HG03432 (cell line): Measurements from ENCODE around the gene EML1.

Source experiments
- ATAC-seq: cut with Tn5 transposase; IDR thresholded peaks from one replicate; pipeline ENCODE4 v1.9.1; 2021; ENCODE audit warnings: mild to moderate bottlenecking, moderate library complexity; ENCODE audit not compliant: unreplicated experiment

The EML1 gene

DNA sequence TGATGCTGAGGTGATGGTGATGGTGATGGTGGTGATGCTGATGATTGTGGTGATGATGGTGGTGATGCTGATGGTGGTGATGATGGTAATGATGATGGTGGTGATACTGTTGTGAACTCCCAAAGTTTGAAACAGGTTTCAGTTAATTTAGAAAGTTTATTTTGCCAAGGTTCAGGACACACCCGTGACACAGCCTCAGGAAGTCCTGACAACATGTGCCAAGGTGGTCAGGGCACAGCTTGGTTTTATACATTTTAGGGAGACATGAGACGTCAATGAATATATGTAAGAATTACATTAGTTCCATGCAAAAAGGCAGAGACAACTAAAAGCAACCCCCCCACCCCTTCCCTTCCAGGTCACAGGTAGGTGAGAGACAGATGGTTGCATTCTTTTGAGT, 159.2 kb downstream of the EML1 start:
- ATAC-seq = no peak

DNA sequence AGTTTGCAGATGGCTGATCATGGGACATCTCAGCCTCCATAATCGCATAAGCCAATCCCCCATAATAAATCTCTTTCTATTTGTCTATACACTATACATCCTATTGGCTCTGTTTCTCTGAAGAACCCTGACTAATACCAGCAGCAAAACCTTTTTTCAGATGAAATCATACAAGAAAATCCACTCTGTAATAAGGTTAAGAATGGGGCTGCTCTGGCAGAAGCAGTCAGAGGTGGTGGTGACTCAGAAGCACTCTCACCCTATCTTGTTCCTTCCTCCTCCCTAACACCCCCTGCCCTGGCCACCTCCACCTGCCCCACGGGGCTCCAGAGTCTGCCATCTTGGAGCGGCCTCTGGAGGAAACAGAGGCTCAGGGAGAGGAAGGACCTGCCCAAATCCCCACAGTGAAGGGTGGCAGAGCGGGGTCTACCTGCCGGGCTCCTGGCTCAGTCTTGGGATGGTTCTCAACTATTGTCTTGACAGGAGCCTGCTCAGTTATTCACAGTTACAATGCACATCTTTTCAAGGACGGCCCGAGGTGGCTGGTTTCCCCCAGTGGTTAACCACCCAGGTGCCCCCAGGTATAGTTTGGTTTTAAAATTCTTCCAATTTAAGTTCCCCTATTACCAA, 162.7 kb downstream of the EML1 start:
- no peak for ATAC-seq

DNA sequence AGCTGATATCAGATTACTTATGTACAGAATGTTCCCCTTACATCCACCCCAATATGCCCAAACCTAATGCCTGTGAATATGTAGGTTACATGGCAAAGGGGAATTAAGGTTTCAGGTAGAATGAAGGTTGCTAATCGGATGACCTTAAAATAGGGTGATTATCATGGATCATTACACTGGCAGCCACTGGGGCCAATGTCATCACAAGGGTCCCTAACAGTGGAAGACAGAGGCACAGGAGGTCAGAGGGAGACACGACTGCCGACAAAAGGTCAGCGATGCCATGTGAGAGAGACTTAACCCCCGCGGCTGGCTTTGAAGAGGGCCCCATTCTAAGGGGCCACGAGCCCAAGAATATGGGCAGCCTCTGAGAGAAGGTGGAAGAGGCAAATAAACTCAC, 165.2 kb downstream of the EML1 start:
- ATAC-seq = no peak

DNA sequence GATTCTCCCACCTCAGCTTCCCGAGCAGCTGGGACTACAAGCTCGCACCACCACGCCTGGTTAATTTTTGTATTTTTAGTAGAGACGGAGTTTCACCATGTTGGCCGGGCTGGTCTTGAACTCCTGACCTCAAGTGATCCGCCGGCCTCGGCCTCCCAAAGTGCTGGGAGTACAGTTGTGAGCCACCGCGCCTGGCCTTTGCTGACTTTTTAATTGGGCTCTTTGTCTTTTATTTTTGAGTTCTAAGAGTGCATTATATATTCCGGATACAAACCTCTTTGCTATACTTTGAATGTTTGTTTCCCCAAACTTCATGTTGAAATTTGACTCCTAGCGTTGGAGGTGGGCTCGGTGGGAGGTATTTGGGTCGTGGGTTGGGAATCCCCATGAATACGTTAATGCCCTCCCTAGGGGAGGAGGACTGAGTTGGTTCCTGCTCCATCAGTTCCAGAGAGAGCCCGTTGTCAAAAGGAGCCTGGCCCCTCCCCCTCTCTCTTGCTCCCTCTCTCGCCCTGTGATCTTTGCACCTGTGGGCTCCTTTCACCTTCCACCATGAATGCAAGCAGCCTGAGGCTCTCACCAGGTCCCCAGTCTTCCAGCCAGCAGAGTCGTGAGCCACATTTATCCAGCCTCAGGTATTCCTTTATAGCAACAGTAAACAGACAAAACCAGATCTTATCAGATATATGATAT, 168.8 kb downstream of the EML1 start:
- ATAC-seq = no peak

DNA sequence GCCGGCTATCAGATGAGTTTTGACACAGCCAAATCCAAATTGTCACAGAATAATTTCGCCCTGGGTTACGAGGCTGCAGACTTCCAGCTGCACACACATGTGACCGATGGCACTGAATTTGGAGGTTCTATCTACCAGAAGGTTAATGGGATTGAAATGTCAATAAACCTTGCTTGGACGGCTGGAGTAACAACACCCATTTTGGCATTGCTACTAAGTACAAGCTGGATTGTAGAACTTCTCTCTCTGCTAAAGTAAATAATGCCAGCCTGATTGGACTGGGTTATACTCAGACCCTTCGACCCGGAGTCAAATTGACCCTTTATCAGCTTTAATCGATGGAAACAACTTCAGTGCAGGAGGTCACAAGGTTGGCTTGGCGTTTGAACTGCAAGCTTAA, 171.8 kb downstream of the EML1 start:
- ATAC-seq = no peak

DNA sequence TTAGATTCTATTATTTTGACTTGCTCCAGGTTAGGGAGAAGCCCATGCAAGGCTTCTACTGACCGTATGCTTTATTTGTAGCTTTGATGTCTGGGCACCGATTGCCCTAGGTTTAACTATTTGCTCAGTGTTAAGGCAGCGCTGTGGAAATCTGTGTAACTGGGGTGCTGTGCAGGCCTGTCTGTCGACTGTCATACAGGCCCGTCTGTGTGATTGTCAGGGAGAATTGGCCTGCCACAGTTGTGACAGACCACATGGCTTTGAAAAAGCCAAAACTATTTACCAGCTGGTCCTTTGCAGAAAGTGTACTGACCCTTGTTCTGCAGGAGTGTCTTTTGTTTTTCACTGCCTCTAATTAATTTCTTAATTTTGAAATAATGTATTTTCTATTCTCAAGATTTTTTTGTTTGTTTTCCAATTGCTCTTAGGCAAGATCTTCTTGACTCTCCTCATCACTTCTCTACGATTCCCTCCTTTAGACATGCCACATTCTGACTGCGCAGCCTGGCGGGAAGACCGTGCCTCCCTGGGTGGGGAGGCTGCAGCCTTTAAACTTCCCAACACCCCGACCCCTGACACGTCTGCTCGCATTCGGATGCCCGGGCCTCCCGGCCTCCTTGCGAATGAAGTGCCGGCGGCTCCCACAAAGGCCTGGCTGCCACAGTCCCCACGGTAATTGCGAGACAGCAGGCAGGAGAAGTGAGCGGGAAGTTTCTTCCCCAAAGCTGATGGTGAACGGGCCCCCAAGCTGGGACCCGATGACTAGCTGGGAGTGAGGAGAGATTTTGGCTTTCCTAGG, 173.0 kb downstream of the EML1 start:
- ATAC-seq = no peak

DNA sequence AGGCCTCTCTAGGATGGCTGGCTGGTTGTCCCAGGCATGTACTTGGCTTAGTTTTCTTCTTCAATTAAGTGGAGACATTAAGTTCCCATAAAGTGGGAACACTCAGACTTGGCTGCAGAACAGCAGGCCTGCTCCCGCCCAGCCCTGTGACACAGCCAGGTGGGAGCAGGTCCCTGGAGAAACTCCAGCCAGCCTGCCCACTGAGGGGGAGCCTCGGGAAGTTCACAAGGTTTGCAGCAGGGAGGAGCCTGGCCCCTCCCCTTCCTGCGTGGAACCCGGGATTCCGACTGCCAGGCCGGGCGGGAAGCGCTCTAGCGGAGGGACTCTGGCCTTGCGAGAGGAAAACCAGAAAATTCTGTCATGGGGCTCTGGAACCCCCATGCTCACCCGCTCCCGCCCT, 173.7 kb downstream of the EML1 start:
- ATAC-seq = no peak

DNA sequence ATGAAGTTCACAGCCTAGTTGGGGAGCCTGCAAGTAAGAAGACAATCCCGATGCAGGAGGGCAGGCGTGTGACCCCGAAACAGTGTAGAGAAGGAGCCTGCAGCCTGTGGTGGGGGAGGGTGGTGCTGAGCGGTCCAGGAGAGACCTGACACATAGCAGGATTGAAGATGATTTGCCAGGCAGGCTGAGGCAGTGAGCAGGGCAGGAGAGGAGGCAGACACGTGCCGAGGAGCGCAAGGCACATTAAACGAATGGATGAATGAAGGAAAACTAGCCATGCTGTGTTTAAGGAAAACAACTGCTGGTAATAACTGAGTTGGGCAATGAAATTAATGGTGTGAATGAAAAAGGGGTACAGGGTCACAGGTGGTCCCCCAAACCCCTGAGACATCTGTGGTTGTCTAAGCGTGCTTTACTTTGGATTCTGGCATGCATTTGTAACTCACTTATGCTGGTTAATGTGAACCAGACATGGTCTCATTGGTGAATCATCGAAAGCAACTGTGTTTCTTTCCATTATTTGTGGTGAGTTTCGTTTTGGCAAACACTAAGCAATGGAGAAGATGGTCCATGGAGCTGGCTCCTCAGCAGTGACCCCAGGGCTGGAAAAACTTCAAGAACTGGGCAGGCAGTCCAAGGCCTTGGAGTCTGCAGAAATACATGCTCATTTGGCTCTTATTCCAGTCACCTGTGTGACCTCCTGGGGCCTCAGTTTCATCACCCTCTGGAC, 175.1 kb downstream of the EML1 start:
- no peak for ATAC-seq

DNA sequence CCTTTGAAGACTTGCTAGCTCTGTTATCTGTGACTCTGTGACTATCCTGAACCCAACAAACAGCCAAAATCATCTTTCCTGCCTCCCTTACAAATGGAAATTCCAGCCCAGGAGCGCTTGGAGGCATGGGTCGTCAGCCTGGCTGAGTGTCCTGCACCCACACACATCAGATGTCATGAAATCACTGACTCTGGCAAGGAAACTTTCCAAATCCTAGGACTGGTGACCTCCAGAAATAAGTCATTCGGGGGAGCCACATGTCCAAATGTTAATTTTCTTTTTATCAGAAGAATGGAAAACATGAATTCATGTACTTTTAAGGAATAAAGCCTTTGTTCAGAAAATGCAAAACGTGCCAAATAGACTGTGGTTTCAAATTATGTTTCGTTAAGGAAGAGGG, 175.7 kb downstream of the EML1 start:
- no peak for ATAC-seq

DNA sequence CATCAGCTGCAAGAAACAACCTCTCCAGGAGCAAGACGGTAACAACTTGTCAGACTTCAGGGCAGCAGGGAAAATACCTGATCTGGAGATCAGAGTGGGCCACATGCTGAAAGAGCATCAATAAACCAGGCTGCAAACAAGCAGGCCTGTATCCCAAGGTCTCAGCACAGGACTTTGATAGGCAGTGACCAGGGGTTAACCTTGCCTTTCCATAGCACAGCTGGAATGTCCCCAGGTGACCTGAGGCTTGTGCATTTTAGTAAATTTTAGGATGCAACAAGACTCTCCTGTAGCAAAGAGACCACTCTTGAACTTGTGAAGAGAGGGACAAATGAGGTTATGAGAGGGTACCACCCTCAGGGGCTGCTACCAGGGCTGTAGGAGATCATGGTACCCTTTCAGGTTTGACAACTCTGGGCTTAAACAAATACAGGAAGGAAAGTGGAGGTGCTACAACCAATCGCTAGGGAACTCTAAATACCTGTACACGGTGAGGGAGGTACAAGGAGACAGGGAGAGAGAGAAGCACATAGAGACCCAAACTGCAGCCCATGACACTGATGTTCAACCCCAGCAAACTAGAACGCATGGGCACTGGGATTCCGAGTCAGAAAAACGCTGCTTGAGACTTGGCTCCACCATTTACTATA, 176.6 kb downstream of the EML1 start:
- no peak for ATAC-seq

DNA sequence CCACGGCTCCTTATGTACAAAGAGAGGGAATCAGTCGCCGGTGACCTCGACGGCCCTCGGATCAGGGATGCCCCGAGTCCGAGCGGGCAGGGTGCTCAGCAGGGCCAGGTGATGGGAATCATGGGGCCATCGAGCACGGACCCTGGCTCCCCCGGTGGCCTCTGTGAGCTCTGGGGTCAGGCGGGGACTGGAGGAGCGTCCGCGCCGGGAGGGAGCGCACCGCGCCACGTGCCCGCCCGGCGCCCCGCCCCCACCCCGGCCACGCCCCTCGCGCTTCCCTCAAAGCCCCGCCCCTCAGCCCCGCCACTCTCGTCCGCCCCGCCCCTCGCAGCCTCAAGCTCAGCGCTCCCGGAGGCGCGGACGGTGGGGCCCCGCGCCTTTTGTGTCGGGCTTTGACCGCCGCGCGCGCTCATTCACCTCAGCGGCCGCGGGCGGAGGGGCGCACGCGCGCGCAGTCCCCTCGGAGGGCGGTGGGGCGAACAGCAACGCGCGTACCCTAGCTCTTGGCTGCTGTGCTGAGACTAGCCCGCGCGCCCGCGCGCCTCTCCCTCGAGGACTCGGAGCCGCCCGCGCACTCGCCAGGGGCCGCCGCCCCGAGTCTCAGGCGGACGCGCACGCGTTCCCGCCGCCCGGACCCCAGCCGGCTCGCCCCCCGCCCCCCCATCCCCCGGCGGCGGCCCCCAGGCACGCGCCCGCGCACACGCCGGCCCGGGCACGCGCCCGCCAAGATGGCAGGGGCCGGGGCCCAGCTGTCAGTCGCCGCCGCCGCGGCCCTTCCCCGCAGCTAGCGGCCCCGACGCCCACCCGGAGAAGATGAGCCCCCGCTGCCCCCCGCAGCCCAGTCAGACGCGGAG, 178.1 kb downstream of the EML1 start:
- ATAC-seq = peak; percentile 70

DNA sequence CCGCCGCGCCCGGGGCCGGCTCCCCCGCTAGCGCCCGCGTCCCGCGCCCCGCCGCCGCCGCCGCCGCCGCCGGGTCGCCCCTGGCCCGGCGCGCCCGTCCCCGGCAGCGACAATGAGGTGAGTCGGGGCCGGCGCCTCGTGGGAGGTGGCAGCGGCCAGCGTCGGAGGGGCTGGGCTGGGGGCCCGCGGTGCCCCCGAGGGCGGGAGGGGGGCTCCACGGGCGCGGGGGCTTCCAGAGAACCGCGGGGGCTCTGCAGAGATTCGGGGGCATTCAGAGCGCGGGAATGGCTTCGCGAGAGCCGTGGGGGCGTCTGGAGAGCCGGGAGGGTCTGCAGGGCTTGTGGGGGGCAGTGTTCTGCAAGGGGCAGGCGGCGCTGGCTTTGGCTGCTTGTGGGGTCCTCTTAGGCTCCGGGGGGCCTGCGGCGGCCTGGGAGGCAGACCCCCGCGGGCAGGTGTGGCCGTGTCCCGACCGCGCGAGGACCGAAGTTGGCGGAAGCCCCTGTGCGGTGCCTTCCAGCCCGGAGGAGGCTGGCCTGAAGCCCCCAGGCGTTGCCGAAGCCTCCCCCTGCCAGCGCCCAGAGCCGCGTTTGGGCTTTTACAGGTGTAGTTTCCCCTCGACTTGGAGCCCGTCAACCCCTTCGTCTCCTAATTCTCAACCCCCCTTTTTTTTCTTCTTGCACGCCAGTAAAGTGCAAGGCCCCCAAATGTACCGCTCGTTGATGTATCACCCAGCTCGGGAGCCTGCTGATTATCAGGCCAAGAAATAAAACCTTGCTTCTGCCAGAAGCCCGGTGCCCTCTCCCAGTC, 178.9 kb downstream of the EML1 start:
- ATAC-seq = peak; percentile 39

DNA sequence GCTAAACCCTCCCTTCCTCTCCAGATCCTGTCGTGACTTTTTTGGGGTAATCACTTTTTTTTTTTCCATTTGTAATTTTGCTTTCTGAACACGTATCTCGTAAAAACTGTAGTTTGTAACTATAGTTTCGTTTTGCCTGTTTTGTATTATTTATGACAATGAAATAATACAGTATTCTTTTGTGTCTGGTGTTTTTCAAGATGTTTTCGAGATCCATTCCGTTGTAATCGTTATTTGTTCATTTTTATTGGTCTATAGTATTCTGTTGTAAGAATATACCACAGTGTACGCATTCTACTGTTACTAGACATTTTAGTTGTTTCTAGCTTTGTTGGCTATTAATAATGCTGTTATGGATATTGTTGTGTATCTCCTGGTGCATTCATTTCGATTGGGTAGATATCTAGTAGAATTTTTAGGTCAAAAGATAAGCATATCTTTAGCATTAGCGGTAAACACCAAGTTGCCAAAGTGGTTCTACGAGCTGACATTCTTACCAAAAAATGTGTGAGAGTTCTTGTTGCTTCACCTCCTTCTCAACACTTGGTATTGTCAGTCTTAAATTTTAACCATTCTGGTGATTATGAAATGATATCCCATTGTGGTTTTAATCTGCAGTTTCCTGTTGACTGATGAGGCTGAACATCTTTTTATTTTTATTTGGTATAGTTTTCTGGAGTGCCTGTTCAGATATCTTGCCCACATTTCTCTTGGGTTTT, 179.7 kb downstream of the EML1 start:
- no peak for ATAC-seq

DNA sequence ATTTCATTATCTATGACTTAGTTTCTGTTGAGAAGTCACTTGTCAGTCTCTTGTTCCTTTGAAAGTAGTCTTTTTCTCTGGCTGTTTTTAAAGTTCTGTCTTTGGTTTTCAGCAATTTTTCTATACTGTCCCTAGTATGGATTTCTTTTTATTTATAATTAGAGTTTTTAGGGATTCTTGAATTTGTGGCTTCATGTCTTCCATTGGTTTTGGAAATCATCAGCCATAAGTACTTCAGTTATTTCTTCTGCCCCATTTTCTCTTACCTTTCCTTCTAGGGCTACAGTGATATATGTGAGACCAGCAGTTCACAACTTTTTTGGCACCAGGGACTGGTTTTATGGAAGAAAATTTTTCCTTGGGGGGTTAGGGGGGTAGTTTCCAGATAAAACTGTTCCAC, 182.0 kb downstream of the EML1 start:
- no peak for ATAC-seq

DNA sequence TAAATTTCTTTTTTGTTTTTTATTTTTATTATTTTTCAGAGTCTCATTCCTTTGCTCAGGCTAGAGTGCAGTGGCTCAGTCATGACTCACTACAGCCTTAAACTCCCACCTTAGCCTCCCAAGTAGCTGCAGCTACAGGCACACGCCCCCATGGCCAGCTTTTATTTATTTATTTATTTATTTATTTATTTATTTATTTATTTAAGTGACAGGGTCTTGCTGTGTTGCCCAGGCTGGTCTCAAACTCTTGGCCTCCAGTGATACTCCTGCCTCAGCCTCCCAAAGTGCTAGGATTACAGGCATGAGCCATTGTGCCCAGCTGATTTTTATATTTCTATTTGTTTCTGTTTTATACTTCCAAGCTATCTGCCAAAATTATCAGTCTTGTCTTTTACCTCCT, 182.8 kb downstream of the EML1 start:
- no peak for ATAC-seq

DNA sequence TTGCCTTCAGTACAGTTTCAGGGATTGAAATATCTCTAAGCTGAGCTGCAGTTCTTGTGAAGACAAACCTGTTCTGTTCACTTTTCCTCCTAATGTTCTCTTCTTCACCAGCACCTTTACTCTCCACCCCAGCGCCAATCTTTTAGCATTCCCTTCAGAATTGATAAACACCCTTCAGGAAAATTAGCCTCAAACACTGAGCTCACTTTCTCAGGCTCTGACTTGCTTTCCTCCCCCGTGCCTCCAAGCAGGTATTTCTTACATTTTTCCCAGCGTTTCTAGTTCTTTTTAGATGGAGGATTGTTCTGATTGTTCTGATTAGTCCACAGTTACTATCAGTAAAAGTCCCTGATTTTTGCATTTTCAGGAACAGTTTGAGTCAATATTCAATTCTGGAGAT, 183.5 kb downstream of the EML1 start:
- ATAC-seq = no peak

DNA sequence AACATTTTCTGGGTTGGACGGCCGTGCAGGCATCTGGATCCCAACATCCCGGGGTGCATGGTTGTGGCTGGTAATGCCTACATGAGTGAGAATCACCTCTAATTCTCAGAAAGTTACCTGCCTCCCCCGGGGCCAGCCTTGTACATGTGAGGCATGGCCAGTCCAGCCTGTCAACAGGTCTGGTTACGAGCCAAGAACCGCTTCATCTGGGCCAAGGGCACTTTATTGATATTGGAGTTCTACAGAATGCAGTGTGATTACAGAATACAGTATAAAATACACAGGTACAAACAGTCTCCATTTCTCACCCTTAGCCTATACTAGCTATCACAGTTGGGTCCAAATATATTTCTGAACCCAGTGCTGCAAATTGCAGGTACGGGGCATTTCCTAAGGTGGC, 187.1 kb downstream of the EML1 start:
- ATAC-seq = no peak

DNA sequence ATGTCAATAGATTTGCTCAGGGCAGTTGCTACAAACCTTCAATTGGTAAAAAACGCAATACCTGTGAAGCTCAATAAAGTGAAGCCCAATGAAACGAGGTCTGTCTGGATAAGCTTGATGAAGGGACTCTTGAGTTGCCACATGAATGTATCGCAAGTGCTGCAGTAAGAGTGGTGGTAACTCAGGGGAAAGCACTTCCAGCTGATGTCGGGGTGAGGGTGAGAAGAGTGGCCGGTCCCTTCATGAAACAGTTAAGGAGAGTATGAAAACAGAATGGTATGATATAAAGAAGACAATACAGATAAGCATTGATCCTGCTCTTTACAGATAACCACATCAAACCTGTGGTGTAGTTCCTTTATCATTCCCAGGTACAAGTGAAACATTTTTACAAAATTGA, 188.6 kb downstream of the EML1 start:
- ATAC-seq = no peak
